Hippocampal formation (tissue), 2 donors: ENCODE measurements around the gene NUB1.
"Not testable (repeated sequence)": the region's sequence is repeated elsewhere in the genome, so short reads cannot be mapped to it uniquely, and the experiment has no call there.

Experiments
- DNase-seq, 2 donors: peaks; one replicate each; lab custom pipeline; 2025; lab: John Stamatoyannopoulos, UW

The NUB1 gene

DNA sequence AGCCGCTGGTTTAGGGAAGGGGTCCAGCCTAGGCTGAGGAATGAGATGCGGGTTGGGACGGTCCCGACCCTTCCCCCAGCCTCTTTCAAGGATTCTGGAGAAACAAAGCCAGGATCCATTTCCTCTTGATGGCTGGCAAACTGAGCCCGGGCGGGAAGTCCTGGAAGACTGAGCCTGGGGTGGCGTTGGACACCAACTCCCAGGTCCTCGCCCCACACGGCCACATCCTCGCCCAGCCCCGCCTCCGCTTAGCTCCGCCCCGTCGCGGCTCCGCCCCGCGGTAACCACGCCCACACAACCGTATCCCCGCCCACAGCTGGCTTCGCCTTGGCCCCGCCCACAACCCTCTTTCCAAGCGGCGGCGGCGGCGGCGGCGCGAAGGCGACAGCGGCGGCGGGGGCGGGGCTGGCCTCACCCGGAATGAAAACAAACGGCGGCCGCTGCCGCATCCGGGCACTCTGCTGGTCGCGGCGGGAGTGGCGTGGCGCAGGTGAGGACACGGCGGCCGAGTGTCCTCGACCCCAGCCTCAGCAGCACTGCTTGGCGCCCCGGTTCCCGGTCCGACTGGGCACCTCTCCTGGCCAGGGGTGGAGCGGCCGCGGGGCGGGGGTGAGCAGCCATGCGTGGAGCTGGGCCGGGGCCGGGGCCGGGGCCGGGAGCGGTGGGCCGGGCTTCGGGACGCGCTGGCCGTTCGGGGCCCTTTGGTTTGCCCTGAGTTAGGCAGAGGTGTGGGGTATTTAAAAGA, at the start of gene NUB1:
TSS of gene NUB1 (plus strand) at position 456 of the 745 bp plus-strand sequence. CDS start 3,538 bp downstream, outside the sequence.
- peak; percentile 86 to 90 for DNase-seq

GRCh38 chr7:151292850-151293249, 48.8 kb upstream of the NUB1 start:
- no peak for DNase-seq

DNA sequence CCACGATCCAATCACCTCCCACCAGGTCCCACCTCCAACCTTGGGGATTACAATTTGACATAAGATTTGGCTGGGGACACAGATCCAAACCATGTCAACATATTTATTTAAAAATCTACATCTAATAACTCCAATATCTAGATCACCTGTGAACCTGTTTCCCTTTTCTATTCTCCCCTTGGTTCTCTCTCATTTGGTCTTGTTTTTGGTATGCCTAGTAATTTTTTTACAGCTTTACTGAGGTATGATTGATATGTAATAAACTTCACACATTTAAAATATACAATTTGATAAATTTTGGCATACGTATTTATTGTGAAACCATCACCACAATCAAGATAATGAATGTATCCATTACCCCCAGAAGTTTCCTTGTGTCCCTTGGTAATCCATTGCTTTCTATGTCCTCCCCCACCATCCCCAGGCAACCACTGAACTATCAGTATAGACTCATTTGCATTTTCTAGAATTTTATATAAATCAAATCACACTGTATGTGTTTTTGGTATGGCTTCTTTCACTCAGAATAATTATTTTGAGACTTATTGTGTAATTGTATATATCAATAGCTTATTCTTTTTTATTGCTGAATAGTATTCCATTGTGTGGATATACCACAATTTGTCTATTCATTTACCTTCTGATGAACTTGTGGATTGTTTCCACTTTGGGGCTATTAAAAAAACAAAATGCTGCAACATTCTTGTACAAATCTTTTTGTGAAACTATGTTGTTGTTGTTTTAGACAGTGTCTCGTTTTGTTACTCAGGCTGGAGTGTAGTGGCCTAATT, 45.2 kb upstream of the NUB1 start:
- no peak for DNase-seq

GRCh38 chr7:151298765-151299164, 42.8 kb upstream of the NUB1 start:
- no peak for DNase-seq

GRCh38 chr7:151299530-151299929, 42.1 kb upstream of the NUB1 start:
- DNase-seq: no peak

GRCh38 chr7:151299940-151300645, 41.5 kb upstream of the NUB1 start:
- no peak for DNase-seq

DNA sequence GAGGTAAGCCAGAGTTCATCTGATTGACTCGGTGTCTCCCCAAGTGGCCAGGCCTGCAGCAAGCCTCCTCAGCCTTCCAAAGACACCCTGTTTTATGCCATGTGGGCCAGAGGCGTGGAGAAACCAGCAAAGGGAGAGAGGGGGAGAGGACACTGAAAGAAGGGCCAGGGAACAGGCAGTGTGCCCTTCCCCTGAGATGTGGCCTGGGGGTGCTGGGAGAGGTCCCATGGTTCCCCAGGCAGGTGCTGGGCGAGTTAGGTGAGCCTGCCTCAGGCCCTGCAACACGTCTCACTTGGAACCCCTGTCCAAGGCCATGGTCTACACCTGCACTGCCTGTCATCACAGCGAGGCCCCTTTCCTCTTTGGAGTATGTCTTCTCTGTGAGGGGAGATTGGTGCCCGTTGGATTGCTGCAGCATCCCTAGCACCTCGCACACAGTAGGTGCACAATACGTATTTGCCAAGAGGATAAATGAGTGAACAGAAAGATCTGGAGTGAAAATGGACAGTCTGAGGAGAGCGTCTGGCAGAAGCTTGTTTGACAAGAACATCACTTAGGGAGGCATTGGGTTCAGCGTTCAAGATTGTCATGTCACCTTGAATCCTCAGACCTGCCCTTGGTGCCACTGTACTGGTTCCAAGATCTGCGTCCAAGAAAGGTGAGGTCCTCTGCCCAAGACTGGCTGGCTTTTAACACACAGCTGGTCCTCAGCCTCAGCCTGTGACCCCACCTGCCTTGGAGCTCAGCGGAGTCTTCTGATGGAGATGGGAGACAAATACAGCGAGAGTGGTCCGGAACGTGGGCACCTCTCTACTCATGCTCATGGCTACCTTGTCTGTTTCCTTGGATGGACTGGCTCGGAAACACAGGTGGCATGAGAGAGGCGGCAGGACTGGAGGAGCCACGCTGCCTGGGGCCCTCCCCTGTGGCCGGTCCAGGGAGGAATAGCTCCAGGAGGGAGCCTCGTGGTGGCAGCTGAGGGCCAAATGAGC, 39.8 kb upstream of the NUB1 start:
- no peak for DNase-seq

GRCh38 chr7:151304251-151304650, 37.4 kb upstream of the NUB1 start:
- DNase-seq: not testable (repeated sequence)

GRCh38 chr7:151304856-151305255, 36.8 kb upstream of the NUB1 start:
- DNase-seq: no peak

DNA sequence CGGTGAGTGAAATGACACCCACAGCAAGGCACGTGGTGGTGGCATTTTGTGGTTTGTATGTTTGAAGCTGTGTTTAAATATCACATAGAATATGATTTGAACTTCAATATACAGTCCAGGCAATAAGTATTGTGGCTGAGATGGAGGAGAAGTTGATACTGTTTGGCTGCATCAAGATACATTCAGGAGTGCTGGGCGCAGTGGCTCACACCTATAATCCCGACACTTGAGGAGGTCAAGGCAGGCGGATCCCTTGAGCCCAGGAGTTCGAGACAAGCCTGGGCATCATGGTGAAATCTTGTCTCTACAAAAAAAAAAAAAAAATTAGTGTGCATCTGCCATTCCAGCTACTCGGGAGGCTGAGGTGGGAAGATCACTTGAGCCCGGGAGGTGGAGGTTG, 35.2 kb upstream of the NUB1 start:
- DNase-seq: no peak

- no peak for DNase-seq
Measured at GRCh38 chr7:151306860-151307259, 34.8 kb upstream of the NUB1 start.

GRCh38 chr7:151307536-151307935, 34.1 kb upstream of the NUB1 start:
- no peak for DNase-seq

DNA sequence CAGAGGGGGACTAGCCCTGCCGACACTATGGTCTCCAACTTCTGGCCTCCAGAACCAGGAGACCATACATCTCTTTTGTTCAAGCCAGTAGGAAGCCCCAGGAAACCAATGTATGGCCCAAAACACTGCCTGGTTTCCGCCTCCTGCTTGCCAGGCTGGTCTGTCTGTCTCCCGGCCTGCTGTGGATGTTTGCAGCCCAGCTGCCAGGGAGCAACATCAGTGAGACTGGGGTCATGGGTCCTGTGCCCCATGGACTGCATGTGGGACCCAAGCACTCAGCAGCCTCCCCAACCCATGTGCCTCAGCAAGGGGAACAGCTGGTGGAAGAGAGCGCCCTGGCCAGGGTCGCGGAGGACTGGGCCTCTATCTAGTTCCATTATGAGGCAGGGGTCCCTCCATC, 33.4 kb upstream of the NUB1 start:
- no peak for DNase-seq

DNA sequence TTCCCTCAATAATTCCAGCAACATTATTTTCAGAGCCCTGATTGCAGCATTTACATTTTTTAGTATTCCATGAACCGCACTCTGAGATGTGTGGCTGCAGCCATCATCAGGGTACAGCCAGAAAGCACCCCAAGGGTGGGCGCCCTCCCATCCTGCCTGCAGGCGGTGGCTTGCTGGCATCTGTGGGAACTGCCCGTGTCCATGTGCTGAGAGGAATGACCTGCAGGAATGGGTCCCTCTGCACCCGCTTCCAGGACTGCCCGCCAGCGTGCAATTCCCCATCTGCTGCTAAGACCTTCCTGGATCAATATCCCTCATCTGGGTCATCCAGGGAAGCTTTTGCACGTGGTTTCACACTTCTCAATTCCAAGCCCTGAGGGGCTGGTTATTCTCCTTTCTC, 32.8 kb upstream of the NUB1 start:
- no peak for DNase-seq

- DNase-seq: no peak
Measured at GRCh38 chr7:151309311-151309710, 32.3 kb upstream of the NUB1 start.

GRCh38 chr7:151310578-151310977, 31.0 kb upstream of the NUB1 start:
- DNase-seq: no peak

GRCh38 chr7:151311294-151311864, 30.2 kb upstream of the NUB1 start:
- no peak for DNase-seq

GRCh38 chr7:151312356-151312755, 29.3 kb upstream of the NUB1 start:
- DNase-seq: no peak

- DNase-seq: no peak
Measured at GRCh38 chr7:151312831-151313809, 28.5 kb upstream of the NUB1 start.

- peak in 1 of 2 donors; percentile 7 for DNase-seq
Measured at GRCh38 chr7:151313857-151314256, 27.8 kb upstream of the NUB1 start.
